ENCODE data around the gene TEX52.

The TEX52 gene

GRCh38 chr12:2826721-2827515 is 29.9 kb downstream of the TEX52 start:
- no peak for DNase-seq

- DNase-seq: no peak
Observed at GRCh38 chr12:2826036-2826435, 30.8 kb downstream of the TEX52 start.

- peak in 1 of 2 donors; percentile 9 for DNase-seq
Observed at GRCh38 chr12:2825132-2825531, 31.7 kb downstream of the TEX52 start.

GRCh38 chr12:2824541-2824940 is 32.3 kb downstream of the TEX52 start:
- DNase-seq: no peak

GRCh38 chr12:2823483-2823882 is 33.4 kb downstream of the TEX52 start:
- no peak for DNase-seq

GRCh38 chr12:2820432-2820831 is 36.4 kb downstream of the TEX52 start:
- DNase-seq: no peak

- no peak for DNase-seq
Observed at GRCh38 chr12:2819810-2820209, 37.0 kb downstream of the TEX52 start.

GRCh38 chr12:2813214-2814185 is 43.3 kb downstream of the TEX52 start:
- DNase-seq: peak in 1 of 2 donors; percentile 70

GRCh38 chr12:2812290-2813213 is 44.3 kb downstream of the TEX52 start, which contains the start of gene ITFG2:
Gene ITFG2 (plus strand): TSS chr12:2812668. CDS start chr12:2812761, 93 bp downstream.
- DNase-seq: peak; percentile 97 to 99

GRCh38 chr12:2811801-2812200 is 45.0 kb downstream of the TEX52 start:
- no peak for DNase-seq

- no peak for DNase-seq
Observed at GRCh38 chr12:2806700-2807099, 50.1 kb downstream of the TEX52 start.

GRCh38 chr12:2805143-2805520 is 51.7 kb downstream of the TEX52 start:
- no peak for DNase-seq

- DNase-seq: peak; percentile 6 to 12
Observed at GRCh38 chr12:2804393-2805142, 52.3 kb downstream of the TEX52 start.

GRCh38 chr12:2803635-2804392 is 53.0 kb downstream of the TEX52 start:
- no peak for DNase-seq

- no peak for DNase-seq
Observed at GRCh38 chr12:2801044-2801783, 55.6 kb downstream of the TEX52 start.

GRCh38 chr12:2800046-2800570 is 56.7 kb downstream of the TEX52 start:
- DNase-seq: no peak

All from hippocampal formation (tissue), 2 donors.